ENCODE results near the gene MED25.

The MED25 gene

GRCh38 chr19:49843265-49843664 lies 25.2 kb downstream of the MED25 start:
- no peak for DNase-seq (ENCODE audit: low read depth in 2 of 2)

- no peak for DNase-seq (ENCODE audit: low read depth in 2 of 2)
Measured at GRCh38 chr19:49844138-49845095, 26.3 kb downstream of the MED25 start.

GRCh38 chr19:49845414-49845813 lies 27.3 kb downstream of the MED25 start:
- DNase-seq (ENCODE audit: low read depth in 2 of 2): no peak

GRCh38 chr19:49846408-49846807 lies 28.3 kb downstream of the MED25 start:
- DNase-seq (ENCODE audit: low read depth in 2 of 2): no peak

GRCh38 chr19:49847731-49848696 lies 29.9 kb downstream of the MED25 start:
- DNase-seq (ENCODE audit: low read depth in 2 of 2): no peak

DNA sequence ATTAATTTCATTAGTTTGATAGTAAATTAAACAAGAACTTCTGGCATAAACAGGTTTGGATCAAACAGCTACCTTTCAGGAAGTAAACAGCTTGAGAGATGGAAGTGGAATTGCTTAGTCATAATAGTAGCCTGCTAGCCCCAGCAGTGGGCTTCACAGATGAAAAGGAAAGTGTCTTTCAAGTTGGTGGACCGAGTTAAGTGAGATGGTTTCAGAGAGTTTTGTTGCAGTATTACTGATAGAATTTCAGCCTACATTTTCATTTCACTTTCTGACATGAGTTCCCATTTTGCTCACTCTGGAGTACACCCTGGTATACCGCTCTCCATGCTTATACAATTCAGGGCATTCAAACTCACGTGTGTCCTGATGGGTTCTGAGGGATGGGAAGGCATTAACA lies 30.8 kb downstream of the MED25 start:
- no peak for DNase-seq (ENCODE audit: low read depth in 2 of 2)

DNA sequence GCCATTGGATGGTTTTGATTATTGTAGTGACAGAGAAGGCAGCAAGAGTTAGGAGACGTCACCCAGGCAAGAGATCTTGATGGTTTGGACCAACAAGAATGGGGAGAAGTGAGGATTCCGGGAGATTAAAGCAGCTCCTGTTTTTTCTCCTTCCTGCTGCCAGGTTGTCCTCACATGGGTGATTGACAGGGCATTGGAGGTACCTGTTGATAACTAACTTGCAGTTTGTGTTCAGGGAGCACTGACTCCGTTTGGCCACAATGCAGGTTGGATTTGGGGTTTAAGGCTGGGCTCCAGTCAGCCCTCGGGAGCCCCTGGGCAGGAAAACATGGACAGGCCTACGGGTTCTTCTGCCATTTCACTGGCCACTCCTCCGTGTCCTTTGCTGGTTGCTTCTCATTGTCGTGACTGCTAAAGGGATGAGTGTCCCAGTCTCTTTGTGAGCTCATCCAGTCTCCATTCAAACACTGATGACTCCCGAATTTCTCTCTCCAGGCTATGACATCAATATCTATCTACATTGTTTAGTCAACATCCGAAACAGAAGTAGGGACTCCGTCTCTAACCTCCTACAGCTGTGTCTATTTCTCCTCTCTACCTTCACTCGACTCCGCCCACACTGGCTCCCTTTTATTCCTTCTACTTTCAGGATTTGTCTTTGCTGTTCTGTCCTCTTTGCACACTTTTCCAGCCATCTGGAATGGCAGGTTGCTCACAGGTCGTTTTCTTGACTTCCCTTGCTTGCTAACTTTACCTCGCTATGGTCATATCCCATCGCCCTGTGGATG lies 31.5 kb downstream of the MED25 start:
- DNase-seq (ENCODE audit: low read depth in 2 of 2): no peak

DNA sequence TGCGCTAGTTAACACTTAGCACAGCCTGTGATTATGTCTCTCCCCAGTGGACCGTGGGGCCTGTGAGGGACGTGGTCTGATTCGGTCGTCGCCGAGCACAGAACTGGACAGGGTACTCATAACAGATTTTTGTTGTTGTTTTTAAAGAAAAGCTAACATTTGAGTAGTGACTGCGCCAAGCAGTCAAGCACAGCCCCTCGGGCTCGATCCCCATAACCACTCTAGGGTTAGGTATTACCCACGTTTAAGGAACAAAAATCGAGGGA lies 32.1 kb downstream of the MED25 start:
- DNase-seq (ENCODE audit: low read depth in 2 of 2): no peak

GRCh38 chr19:49850487-49851342 lies 32.6 kb downstream of the MED25 start, which contains the start of gene PTOV1:
Gene PTOV1 (plus strand): TSS chr19:49851159.
- peak; percentile 80 to 85 for DNase-seq (ENCODE audit: low read depth in 2 of 2)

GRCh38 chr19:49851456-49852259 lies 33.6 kb downstream of the MED25 start:
- no peak for DNase-seq (ENCODE audit: low read depth in 2 of 2)

DNA sequence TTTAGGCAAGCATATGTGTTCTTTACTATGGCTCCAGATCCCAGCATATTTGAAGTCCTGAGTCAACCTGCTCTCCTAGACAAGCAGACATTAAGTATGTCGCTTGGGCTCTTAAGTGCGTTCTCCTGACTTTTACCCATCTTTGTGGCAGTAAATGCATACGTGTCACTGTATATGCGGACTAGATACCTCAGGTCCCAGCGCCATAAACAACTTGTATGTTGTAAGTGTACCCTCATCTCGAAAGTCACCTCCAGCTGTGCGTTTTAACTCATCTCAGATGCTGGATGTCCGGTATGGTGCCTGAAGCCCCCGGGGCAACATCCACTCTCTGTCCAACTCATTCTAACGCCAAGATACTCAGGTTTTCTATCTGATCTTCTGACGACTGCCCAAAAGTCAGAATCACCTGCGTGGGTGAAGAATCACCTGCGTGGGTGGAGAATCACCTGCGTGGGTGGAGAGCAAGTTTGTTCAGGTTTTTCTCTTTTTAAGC lies 34.6 kb downstream of the MED25 start:
- DNase-seq (ENCODE audit: low read depth in 2 of 2): no peak

GRCh38 chr19:49853852-49854377 lies 35.8 kb downstream of the MED25 start:
- no peak for DNase-seq (ENCODE audit: low read depth in 2 of 2)

GRCh38 chr19:49854378-49855263 lies 36.5 kb downstream of the MED25 start:
- no peak for DNase-seq (ENCODE audit: low read depth in 2 of 2)

GRCh38 chr19:49855277-49855675 lies 37.2 kb downstream of the MED25 start:
- DNase-seq (ENCODE audit: low read depth in 2 of 2): no peak

DNA sequence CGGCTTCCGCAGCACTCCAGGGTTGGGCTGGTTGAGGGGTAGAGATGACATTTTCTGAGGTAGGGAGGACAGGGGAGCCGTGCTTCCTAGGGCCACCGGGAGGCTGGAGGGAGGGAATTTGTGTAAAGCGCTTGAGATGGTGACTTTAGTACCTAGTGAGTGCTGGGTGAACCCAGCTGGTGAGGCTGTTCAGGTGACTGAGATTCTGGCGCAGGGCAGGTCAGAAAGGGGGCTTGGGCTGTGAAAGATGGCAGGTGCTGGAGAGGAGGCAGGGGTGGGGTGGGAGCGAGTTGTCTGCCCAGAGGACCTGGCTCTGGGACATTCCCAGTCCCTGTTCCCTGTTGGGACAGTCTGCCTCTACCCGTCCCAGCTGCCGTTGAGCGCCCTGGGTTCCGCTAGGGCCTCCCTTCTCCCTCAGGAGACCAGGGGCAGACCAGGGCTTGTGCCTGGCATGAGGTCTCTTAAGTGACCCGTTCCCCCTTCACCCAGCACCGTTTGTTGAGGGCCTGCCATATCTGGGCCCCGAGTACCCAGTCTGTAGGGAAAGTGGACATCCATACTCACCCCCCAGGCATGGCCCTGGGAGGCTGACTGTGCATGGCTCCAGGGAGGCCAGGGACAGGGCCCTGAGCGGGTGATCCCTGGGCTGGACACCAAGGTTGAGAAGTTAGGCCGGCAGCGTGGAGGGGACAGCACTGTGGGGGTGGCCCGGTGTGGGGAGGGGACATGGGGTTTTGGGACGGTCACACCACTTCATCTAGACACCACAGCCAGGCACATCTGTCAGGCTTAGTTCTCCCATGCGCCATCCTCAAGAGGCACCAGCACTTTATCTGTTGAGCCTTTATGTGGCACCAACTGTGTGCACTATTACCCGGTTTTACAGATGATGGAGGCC lies 37.8 kb downstream of the MED25 start:
- DNase-seq (ENCODE audit: low read depth in 2 of 2): no peak

- no peak for DNase-seq (ENCODE audit: low read depth in 2 of 2)
Measured at GRCh38 chr19:49856574-49857021, 38.5 kb downstream of the MED25 start.

DNA sequence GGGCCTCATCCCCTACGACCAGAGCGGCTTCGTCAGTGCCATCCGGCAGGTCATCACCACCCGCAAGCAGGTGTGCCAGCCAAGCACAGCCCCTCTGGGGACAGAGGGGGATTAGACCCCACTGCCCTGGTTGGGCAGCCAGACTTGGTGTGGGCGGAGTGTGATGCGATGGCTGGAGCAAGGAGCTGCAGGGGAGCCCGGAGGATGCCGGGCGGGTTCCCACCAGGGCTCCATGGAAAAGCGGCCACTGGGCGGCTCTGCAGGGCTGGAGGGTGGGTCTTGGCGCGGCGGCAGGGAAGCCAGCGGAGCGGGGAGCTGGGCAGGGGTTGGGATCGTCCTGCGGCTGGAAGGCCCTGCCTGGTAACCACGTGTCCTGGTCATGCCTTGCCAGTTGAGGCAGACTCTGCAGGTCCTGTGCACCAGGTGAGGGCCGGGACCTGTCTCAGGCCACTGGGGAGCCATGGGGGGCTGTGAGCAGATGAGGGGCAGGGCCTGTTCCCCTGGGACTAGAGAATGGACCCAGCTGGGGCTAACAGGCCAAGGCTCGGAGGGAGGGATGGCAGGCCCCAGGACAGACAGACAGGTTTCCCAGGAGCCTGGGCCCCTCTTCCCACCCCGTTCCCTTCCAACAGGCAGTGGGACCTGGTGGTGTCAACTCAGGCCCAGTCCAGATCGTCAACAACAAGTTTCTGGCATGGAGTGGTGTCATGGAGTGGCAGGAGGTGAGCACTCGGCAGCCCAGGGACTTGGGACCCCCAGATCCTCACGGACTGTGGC lies 39.2 kb downstream of the MED25 start:
- DNase-seq (ENCODE audit: low read depth in 2 of 2): no peak
